Neural cell (in vitro differentiated cells): ENCODE results near the gene CAPN9.

Experiments
- CTCF ChIP-seq: fragments of 450-650 bp; IDR thresholded peaks from 2 replicates; pipeline ENCODE4 v1.5.1; 2014; ENCODE audit warnings: antibody characterized with exemption, mild to moderate bottlenecking, moderate library complexity; ENCODE audit not compliant: poor library complexity, severe bottlenecking
- EP300 ChIP-seq: fragments of 450-650 bp; conservative IDR thresholded peaks from 2 replicates; pipeline ENCODE4 v1.6.1; 2014; ENCODE audit warnings: antibody characterized with exemption, mild to moderate bottlenecking, moderate library complexity; ENCODE audit not compliant: poor library complexity, severe bottlenecking
- MXI1 ChIP-seq: fragments of 450-650 bp; conservative IDR thresholded peaks from 2 replicates; pipeline ENCODE4 v1.6.1; 2014; ENCODE audit warnings: antibody characterized with exemption, mild to moderate bottlenecking; ENCODE audit not compliant: poor library complexity, severe bottlenecking
- RAD21 ChIP-seq: fragments of 450-650 bp; conservative IDR thresholded peaks from 2 replicates; pipeline ENCODE4 v1.6.1; 2014; ENCODE audit warnings: antibody characterized with exemption, mild to moderate bottlenecking, moderate library complexity
- TAF1 ChIP-seq: IDR thresholded peaks from 2 replicates; pipeline ENCODE4 v1.6.1; 2012; ENCODE audit warnings: low read depth

GRCh38 chr1:230824551-230824918 lies 77.3 kb downstream of the CAPN9 start:
- TF ChIP-seq TAF1 (no peak), CTCF (no peak), EP300 (no peak), RAD21 (no peak), MXI1 (no peak)
